Measurements from ENCODE around the gene ZMYND15. TPM values are rescaled to one million over a fixed set of nuclear protein-coding genes. Genes with fewer than 3 reads are reported as not detected.
A peak's percentile ranks its signal among the peaks of the same experiment; 100 is the strongest.

ZMYND15 gene
- polyA plus RNA-seq, 1 donor (not counting 4 experiments of a cell fraction or from before 2014, with no cell fraction given), result 0.25 TPM

GRCh38 chr17:4795168-4795567 is 55.5 kb downstream of the ZMYND15 start:
- no peak for TF ChIP-seq CTCF (optimal IDR thresholded peaks at IDR 0.05 in 1 of 3, IDR thresholded peaks at IDR 0.05 in 1 of 3, conservative IDR thresholded peaks at IDR 0.05 in 1 of 3; ENCODE audit: extremely low read depth in 1 of 3, insufficient read depth in 2 of 3, low read length in 3 of 3)
- TF ChIP-seq EZH2 (IDR thresholded peaks at IDR 0.05; ENCODE audit: low read length), result no peak
- Histone ChIP-seq H3K27ac (ENCODE audit: control insufficient read depth, insufficient read depth, low read length) (no peak overlapping the region), H3K9ac (ENCODE audit: control insufficient read depth, extremely low read depth, insufficient read depth, low read length) (no peak overlapping the region), H3K4me3 (ENCODE audit: control insufficient read depth in 2 of 3, extremely low read depth in 1 of 3, insufficient read depth in 2 of 3, low read depth in 1 of 3, low read length in 3 of 3) (no peak overlapping the region), H3K27me3 (ENCODE audit: control insufficient read depth, extremely low read depth, insufficient read depth, low read length) (no peaks in the 10 kb centered on the region), H3K4me1 (ENCODE audit: control insufficient read depth, extremely low read depth, insufficient read depth, low read length) (peaks cover 13% of the 10 kb centered on the region), H3K9me1 (ENCODE audit: control insufficient read depth, extremely low read depth, insufficient read depth, low read length) (no peaks in the 10 kb centered on the region), H4K20me1 (ENCODE audit: control insufficient read depth, extremely low read depth, insufficient read depth, low read length) (no peaks in the 10 kb centered on the region), H3K79me2 (ENCODE audit: control insufficient read depth, insufficient read depth, low read length) (peaks cover 17% of the 10 kb centered on the region), H3K4me2 (ENCODE audit: control insufficient read depth, extremely low read depth, insufficient read depth, low read depth, low read length) (peak overlapping the region; percentile 44), H3K36me3 (ENCODE audit: control insufficient read depth in 2 of 2, extremely low read depth in 1 of 2, insufficient read depth in 2 of 2, low read length in 2 of 2) (peaks cover 6% of the 10 kb centered on the region in 2 experiments), H2AFZ (ENCODE audit: control insufficient read depth, low read length) (peak overlapping the region; percentile 68), H3K9me3 (ENCODE audit: control insufficient read depth, low read depth, low read length) (no peaks in the 10 kb centered on the region)
- no peak for DNase-seq (ENCODE audit: low read depth, low spot score)
- FAIRE-seq, result no peak
- dilution Hi-C loops (cut with MboI; ENCODE audit: extremely low pct_ligation_motif_present, low sequenced_read_pairs), result no loop called here

Other genes starting within 250 kb of the ZMYND15 start
- 0.04 to 0.33 TPM (median 0.10 TPM) in 3 replicates for gene SPNS2, start 241.0 kb upstream of the ZMYND15 start, polyA plus RNA-seq
- 20.0 to 39.8 TPM (median 20.5 TPM) in 3 replicates for gene MYBBP1A, start 184.4 kb upstream of the ZMYND15 start, polyA plus RNA-seq
- 0.69 to 1.4 TPM (median 0.93 TPM) in 3 replicates for gene GGT6, start 179.3 kb upstream of the ZMYND15 start, polyA plus RNA-seq
- not detected in 3 replicates for gene SMTNL2, start 155.3 kb upstream of the ZMYND15 start, polyA plus RNA-seq
- gene ALOX15, start 98.2 kb upstream of the ZMYND15 start, polyA plus RNA-seq, result 0.02 to 0.04 TPM (median 0.04 TPM) in 3 replicates
- gene PELP1, start 35.7 kb upstream of the ZMYND15 start, polyA plus RNA-seq, result 5.7 to 19.7 TPM (median 8.9 TPM) in 3 replicates
- 7.5 to 12.8 TPM (median 11.5 TPM) in 3 replicates for gene ARRB2, start 29.2 kb upstream of the ZMYND15 start, polyA plus RNA-seq
- 36.9 to 41.5 TPM (median 39.6 TPM) in 3 replicates for gene MED11, start 8.4 kb upstream of the ZMYND15 start, polyA plus RNA-seq
- gene CXCL16, start 95 bp downstream of the ZMYND15 start, polyA plus RNA-seq, result 12.8 to 15.8 TPM (median 15.7 TPM) in 3 replicates
- not detected in 3 replicates for gene TM4SF5, start 32.1 kb downstream of the ZMYND15 start, polyA plus RNA-seq
- gene VMO1, start 46.5 kb downstream of the ZMYND15 start, polyA plus RNA-seq, result 0.14 to 0.42 TPM in 2 of 3 replicates, not detected in the other
- gene GLTPD2, start 49.1 kb downstream of the ZMYND15 start, polyA plus RNA-seq, result not detected in 3 replicates
- 191 to 245 TPM (median 225 TPM) in 3 replicates for gene PSMB6, start 56.3 kb downstream of the ZMYND15 start, polyA plus RNA-seq
- gene PLD2, start 67.3 kb downstream of the ZMYND15 start, polyA plus RNA-seq, result 27.9 to 48.6 TPM (median 33.3 TPM) in 3 replicates
- gene MINK1, start 93.5 kb downstream of the ZMYND15 start, polyA plus RNA-seq, result 82.8 to 101 TPM (median 93.7 TPM) in 3 replicates
- 0.31 to 0.68 TPM (median 0.33 TPM) in 3 replicates for gene C17orf107, start 159.7 kb downstream of the ZMYND15 start, polyA plus RNA-seq
- 0.02 to 0.04 TPM in 2 of 3 replicates, not detected in the other for gene CHRNE, start 163.3 kb downstream of the ZMYND15 start, polyA plus RNA-seq
- not detected in 3 replicates for gene GP1BA, start 192.4 kb downstream of the ZMYND15 start, polyA plus RNA-seq
- 28.3 to 43.6 TPM (median 33.8 TPM) in 3 replicates for gene SLC25A11, start 200.2 kb downstream of the ZMYND15 start, polyA plus RNA-seq
- gene RNF167, start 200.4 kb downstream of the ZMYND15 start, polyA plus RNA-seq, result 101 to 129 TPM (median 118 TPM) in 3 replicates
- 1,029 to 1,579 TPM (median 1,435 TPM) in 3 replicates for gene PFN1, start 208.7 kb downstream of the ZMYND15 start, polyA plus RNA-seq
- gene ENO3, start 211.3 kb downstream of the ZMYND15 start, polyA plus RNA-seq, result 1.8 to 3.1 TPM (median 2.4 TPM) in 3 replicates
- 65.6 to 73.7 TPM (median 65.7 TPM) in 3 replicates for gene SPAG7, start 228.0 kb downstream of the ZMYND15 start, polyA plus RNA-seq
- 8.5 to 14.3 TPM (median 10.4 TPM) in 3 replicates for gene CAMTA2, start 247.8 kb downstream of the ZMYND15 start, polyA plus RNA-seq

All from keratinocyte (primary cell).